ENCODE data around the gene NBPF12.
"Not testable (repeated sequence)": the region's sequence is repeated elsewhere in the genome, so short reads cannot be mapped to it uniquely, and the experiment has no call there.

The NBPF12 gene

DNA sequence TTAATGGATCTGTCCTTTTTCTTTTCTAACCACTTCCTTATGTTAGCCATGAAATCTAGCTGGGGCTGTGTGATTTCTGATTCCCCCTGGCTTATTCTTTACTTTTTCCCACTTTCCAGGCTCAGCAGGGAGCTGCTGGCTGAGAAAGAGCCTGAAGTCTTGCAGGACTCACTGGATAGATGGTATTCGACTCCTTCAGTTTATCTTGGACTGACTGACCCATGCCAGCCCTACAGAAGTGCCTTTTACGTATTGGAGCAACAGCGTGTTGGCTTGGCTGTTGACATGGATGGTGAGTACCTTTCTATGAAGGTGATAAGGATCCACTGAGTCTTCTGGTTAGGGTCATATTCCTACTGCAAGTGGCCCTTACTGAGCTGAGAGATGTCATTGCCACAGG is 51.3 kb downstream of the NBPF12 start:
- not testable (repeated sequence) for H3K9ac ChIP-seq (ENCODE audit: low read length); H3K4me1 ChIP-seq (ENCODE audit: insufficient read depth, low read length); H3K4me3 ChIP-seq (ENCODE audit: low read depth in 1 of 2, low read length in 2 of 2); H3K27ac ChIP-seq (ENCODE audit: low read depth, low read length); H3K27me3 ChIP-seq (ENCODE audit: control insufficient read depth in 1 of 2, insufficient read depth in 2 of 2, low read length in 2 of 2); H3K36me3 ChIP-seq (ENCODE audit: insufficient read depth, low read length); H3K9me3 ChIP-seq (ENCODE audit: low read length)

DNA sequence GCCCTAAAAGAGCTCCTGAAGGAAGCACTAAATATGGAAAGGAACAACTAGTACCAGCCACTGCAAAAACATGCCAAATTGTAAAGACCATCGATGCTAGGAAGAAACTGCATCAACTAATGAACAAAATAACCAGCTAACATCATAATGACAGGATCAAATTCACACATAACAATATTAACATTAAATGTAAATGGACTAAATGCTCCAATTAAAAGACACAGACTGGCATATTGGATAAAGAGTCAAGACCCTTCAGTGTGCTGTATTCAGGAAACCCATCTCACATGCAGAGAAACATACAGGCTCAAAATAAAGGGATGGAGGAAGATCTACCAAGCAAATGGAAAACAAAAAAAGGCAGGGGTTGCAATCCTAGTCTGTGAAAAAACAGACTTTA is 70.4 kb downstream of the NBPF12 start:
- not testable (repeated sequence) for H3K4me1 ChIP-seq (ENCODE audit: insufficient read depth, low read length); H3K9me3 ChIP-seq (ENCODE audit: low read length); H3K4me3 ChIP-seq (ENCODE audit: low read depth in 1 of 2, low read length in 2 of 2); H3K27me3 ChIP-seq (ENCODE audit: control insufficient read depth in 1 of 2, insufficient read depth in 2 of 2, low read length in 2 of 2); H3K36me3 ChIP-seq (ENCODE audit: insufficient read depth, low read length); H3K9ac ChIP-seq (ENCODE audit: low read length); H3K27ac ChIP-seq (ENCODE audit: low read depth, low read length)

GRCh38 chr1:147026975-147027374 is 88.9 kb downstream of the NBPF12 start:
- H3K4me3 ChIP-seq (ENCODE audit: low read depth in 1 of 2, low read length in 2 of 2); H3K36me3 ChIP-seq (ENCODE audit: insufficient read depth, low read length); H3K4me1 ChIP-seq (ENCODE audit: insufficient read depth, low read length); H3K27me3 ChIP-seq (ENCODE audit: control insufficient read depth in 1 of 2, insufficient read depth in 2 of 2, low read length in 2 of 2); H3K9ac ChIP-seq (ENCODE audit: low read length); H3K9me3 ChIP-seq (ENCODE audit: low read length); H3K27ac ChIP-seq (ENCODE audit: low read depth, low read length): not testable (repeated sequence)

GRCh38 chr1:147030066-147030653 is 92.0 kb downstream of the NBPF12 start:
- H3K4me3 ChIP-seq (ENCODE audit: low read depth in 1 of 2, low read length in 2 of 2); H3K27me3 ChIP-seq (ENCODE audit: control insufficient read depth in 1 of 2, insufficient read depth in 2 of 2, low read length in 2 of 2); H3K36me3 ChIP-seq (ENCODE audit: insufficient read depth, low read length); H3K4me1 ChIP-seq (ENCODE audit: insufficient read depth, low read length); H3K27ac ChIP-seq (ENCODE audit: low read depth, low read length); H3K9ac ChIP-seq (ENCODE audit: low read length); H3K9me3 ChIP-seq (ENCODE audit: low read length): not testable (repeated sequence)

GRCh38 chr1:147039916-147040315 is 101.8 kb downstream of the NBPF12 start:
- Histone ChIP-seq H3K4me1 (ENCODE audit: insufficient read depth, low read length) (no peaks in the 10 kb centered on the region), H3K4me3 (ENCODE audit: low read depth in 1 of 2, low read length in 2 of 2) (no peak overlapping the region), H3K9me3 (ENCODE audit: low read length) (no peaks in the 10 kb centered on the region), H3K27me3 (ENCODE audit: control insufficient read depth in 1 of 2, insufficient read depth in 2 of 2, low read length in 2 of 2) (no peaks in the 10 kb centered on the region), H3K9ac (ENCODE audit: low read length) (no peak overlapping the region), H3K36me3 (ENCODE audit: insufficient read depth, low read length) (no peaks in the 10 kb centered on the region), H3K27ac (ENCODE audit: low read depth, low read length) (no peak overlapping the region)

GRCh38 chr1:147042891-147043290 is 104.8 kb downstream of the NBPF12 start:
- not testable (repeated sequence) for H3K9me3 ChIP-seq (ENCODE audit: low read length); H3K36me3 ChIP-seq (ENCODE audit: insufficient read depth, low read length); H3K27ac ChIP-seq (ENCODE audit: low read depth, low read length); H3K9ac ChIP-seq (ENCODE audit: low read length); H3K27me3 ChIP-seq (ENCODE audit: control insufficient read depth in 1 of 2, insufficient read depth in 2 of 2, low read length in 2 of 2); H3K4me3 ChIP-seq (ENCODE audit: low read depth in 1 of 2, low read length in 2 of 2); H3K4me1 ChIP-seq (ENCODE audit: insufficient read depth, low read length)

GRCh38 chr1:147044511-147044910 is 106.4 kb downstream of the NBPF12 start:
- not testable (repeated sequence) for H3K9me3 ChIP-seq (ENCODE audit: low read length); H3K36me3 ChIP-seq (ENCODE audit: insufficient read depth, low read length); H3K9ac ChIP-seq (ENCODE audit: low read length); H3K4me3 ChIP-seq (ENCODE audit: low read depth in 1 of 2, low read length in 2 of 2); H3K4me1 ChIP-seq (ENCODE audit: insufficient read depth, low read length); H3K27me3 ChIP-seq (ENCODE audit: control insufficient read depth in 1 of 2, insufficient read depth in 2 of 2, low read length in 2 of 2); H3K27ac ChIP-seq (ENCODE audit: low read depth, low read length)

Data from muscle layer of colon (tissue), 2 donors.